NT2/D1 (cell line): ENCODE measurements around the gene GNG7.

Experiments used
- SUZ12 ChIP-seq: IDR thresholded peaks from 2 replicates; pipeline ENCODE4 v1.6.1; 2011; ENCODE audit not compliant: insufficient read length, insufficient read depth; ENCODE audit errors: extremely low read depth
- ZNF274 ChIP-seq: IDR thresholded peaks from 2 replicates; pipeline ENCODE4 v1.6.1; 2011; ENCODE audit warnings: mild to moderate bottlenecking, low read depth, low read length

GRCh38 chr19:2665103-2665502 lies 37.4 kb downstream of the GNG7 start:
- TF ChIP-seq ZNF274 (no peak), SUZ12 (no peak)
